NCI-H1092 (cell line): ENCODE data around the gene ITGA6.

Source experiments
- DNase-seq: peaks from one replicate; lab custom pipeline; 2025; lab: John Stamatoyannopoulos, UW

ITGA6 gene

GRCh38 chr2:172416447-172417058, 10.8 kb upstream of the ITGA6 start:
- no peak for DNase-seq

GRCh38 chr2:172420216-172420615, 7.2 kb upstream of the ITGA6 start:
- DNase-seq, result no peak

GRCh38 chr2:172423160-172423559, 4.2 kb upstream of the ITGA6 start:
- DNase-seq, result no peak

- DNase-seq, result no peak
Observed at GRCh38 chr2:172425336-172425735, 2.0 kb upstream of the ITGA6 start.

GRCh38 chr2:172426635-172427255, 641 bp upstream of the ITGA6 start:
- DNase-seq, result no peak

- no peak for DNase-seq
Observed at GRCh38 chr2:172427990-172428831, 825 bp downstream of the ITGA6 start.

- DNase-seq, result no peak
Observed at GRCh38 chr2:172428832-172429210, 1.4 kb downstream of the ITGA6 start.

GRCh38 chr2:172429301-172429968, 2.0 kb downstream of the ITGA6 start:
- no peak for DNase-seq

GRCh38 chr2:172430027-172430426, 2.6 kb downstream of the ITGA6 start:
- DNase-seq, result no peak

GRCh38 chr2:172430678-172431077, 3.3 kb downstream of the ITGA6 start:
- DNase-seq, result no peak

GRCh38 chr2:172431463-172431862, 4.1 kb downstream of the ITGA6 start:
- no peak for DNase-seq

- DNase-seq, result no peak
Observed at GRCh38 chr2:172431993-172432392, 4.6 kb downstream of the ITGA6 start.

GRCh38 chr2:172433144-172433543, 5.8 kb downstream of the ITGA6 start:
- DNase-seq, result no peak

- DNase-seq, result no peak
Observed at GRCh38 chr2:172434821-172435605, 7.6 kb downstream of the ITGA6 start.

GRCh38 chr2:172435606-172435911, 8.2 kb downstream of the ITGA6 start:
- no peak for DNase-seq

GRCh38 chr2:172436889-172437288, 9.5 kb downstream of the ITGA6 start:
- no peak for DNase-seq

- no peak for DNase-seq
Observed at GRCh38 chr2:172437419-172438341, 10.3 kb downstream of the ITGA6 start.

GRCh38 chr2:172438741-172439508, 11.5 kb downstream of the ITGA6 start:
- no peak for DNase-seq

GRCh38 chr2:172439509-172439860, 12.1 kb downstream of the ITGA6 start:
- no peak for DNase-seq

GRCh38 chr2:172439911-172440310, 12.5 kb downstream of the ITGA6 start:
- DNase-seq, result no peak
